ENCODE results near the gene RADIL.

The RADIL gene

GRCh38 chr7:4884164-4884563 is 648 bp upstream of the RADIL start:
- no peak for DNase-seq

GRCh38 chr7:4883033-4883371 is 514 bp downstream of the RADIL start:
- no peak for DNase-seq

GRCh38 chr7:4882169-4883032 is 1.1 kb downstream of the RADIL start:
- peak in 21 of 56 donors; percentile 13 to 54 (median 34) for DNase-seq

GRCh38 chr7:4880218-4880617 is 3.3 kb downstream of the RADIL start:
- no peak for DNase-seq

- DNase-seq = peak in 2 of 56 donors; percentile 12 to 43
Observed at GRCh38 chr7:4879396-4880081, 4.0 kb downstream of the RADIL start.

- peak in 9 of 56 donors; percentile 11 to 47 (median 31) for DNase-seq
Observed at GRCh38 chr7:4878336-4879335, 4.9 kb downstream of the RADIL start.

- no peak for DNase-seq
Observed at GRCh38 chr7:4876586-4876985, 6.9 kb downstream of the RADIL start.

GRCh38 chr7:4875391-4875790 is 8.1 kb downstream of the RADIL start:
- DNase-seq = no peak

GRCh38 chr7:4873071-4873944 is 10.2 kb downstream of the RADIL start:
- DNase-seq = no peak

GRCh38 chr7:4871930-4872675 is 11.4 kb downstream of the RADIL start:
- DNase-seq = no peak

- DNase-seq = no peak
Observed at GRCh38 chr7:4871056-4871680, 12.3 kb downstream of the RADIL start.

GRCh38 chr7:4868493-4868892 is 15.0 kb downstream of the RADIL start:
- no peak for DNase-seq

- no peak for DNase-seq
Observed at GRCh38 chr7:4866528-4867496, 16.7 kb downstream of the RADIL start.

GRCh38 chr7:4862156-4862555 is 21.4 kb downstream of the RADIL start:
- DNase-seq = no peak

GRCh38 chr7:4861673-4862072 is 21.8 kb downstream of the RADIL start, which contains the start of gene PAPOLB:
Gene PAPOLB, minus strand, starts transcription at chr7:4862030. Its CDS starts 220 bp downstream, at chr7:4861810.
- no peak for DNase-seq

- no peak for DNase-seq
Observed at GRCh38 chr7:4861227-4861626, 22.3 kb downstream of the RADIL start.

- no peak for DNase-seq
Observed at GRCh38 chr7:4857189-4857588, 26.3 kb downstream of the RADIL start.
